H1 (cell line): ENCODE measurements around the gene PPP1R18. TPM values are rescaled to one million over a fixed set of nuclear protein-coding genes. Genes with fewer than 3 reads are reported as not detected.

Experiments used
- CTCF ChIA-PET: fragments of 300-600 bp; sonication (Branson Sonifier 250); formaldehyde crosslinking; loops from one replicate; lab custom pipeline; 2021; ENCODE audit not compliant: partially characterized antibody; lab: Charles Lee
- POLR2A ChIA-PET: fragments of 300-600 bp; sonication (Branson Sonifier 250); formaldehyde crosslinking; loops from one replicate; lab custom pipeline; 2021; ENCODE audit warnings: inconsistent platforms; ENCODE audit not compliant: partially characterized antibody; lab: Charles Lee
- DNase-seq, 2 experiments: peaks; one replicate each; pipeline versions ENCODE4 v3.0.0 to v3.0.0-alpha.2; 2010 to 2022; ENCODE audit warnings: low spot score in 2 of 2, low read depth in 1 of 2, mixed read lengths in 1 of 2
- FAIRE-seq: peaks from 2 replicates; lab custom pipeline; 2011; peaks lifted over from hg19 to GRCh38; lab: Jason Lieb, UNC
- H2AFZ ChIP-seq: 2 replicates; pipeline ENCODE4 v1.8.1; 2012; ENCODE audit warnings: low read length, inconsistent platforms
- H2AK5ac ChIP-seq: 2 replicates; pipeline ENCODE4 v1.6.1; 2013; ENCODE audit warnings: low read depth, low read length
- H2BK120ac ChIP-seq: replicated peaks from 2 replicates; pipeline ENCODE3; 2013; ENCODE audit warnings: low read depth, low read length, inconsistent platforms
- H2BK12ac ChIP-seq: 2 replicates; pipeline ENCODE4 v1.6.1; 2013; ENCODE audit warnings: low read depth, low read length
- H2BK15ac ChIP-seq: 2 replicates; pipeline ENCODE4 v1.6.1; 2013; ENCODE audit warnings: low read length
- H2BK20ac ChIP-seq: 2 replicates; pipeline ENCODE4 v1.6.1; 2013; ENCODE audit warnings: low read length
- H2BK5ac ChIP-seq: 2 replicates; pipeline ENCODE4 v1.6.1; 2013; ENCODE audit warnings: low read depth, low read length
- H3K14ac ChIP-seq: 2 replicates; pipeline ENCODE4 v1.6.1; 2013; ENCODE audit warnings: inconsistent platforms; ENCODE audit not compliant: insufficient read length
- H3K18ac ChIP-seq: 2 replicates; pipeline ENCODE4 v1.6.1; 2013; ENCODE audit warnings: low read length; ENCODE audit errors: extremely low read depth
- H3K23ac ChIP-seq: 2 replicates; pipeline ENCODE4 v1.6.1; 2013; ENCODE audit warnings: inconsistent platforms; ENCODE audit not compliant: insufficient read length
- H3K23me2 ChIP-seq: 2 replicates; pipeline ENCODE4 v1.6.1; 2013; ENCODE audit warnings: low read depth, low read length
- H3K27ac ChIP-seq: 2 replicates; pipeline ENCODE4 v1.6.1; 2011; ENCODE audit warnings: low read depth, low read length, inconsistent platforms
- H3K27me3 ChIP-seq, 4 experiments: replicated peaks in 1 of 4; 1 replicate in 1 of 4; 2 replicates in 3 of 4; pipeline versions ENCODE4 v1.6.1 to v1.8.1; 2011 to 2013; ENCODE audit warnings: low read length in 3 of 4, mild to moderate bottlenecking in 3 of 4, inconsistent platforms in 2 of 4, mixed read lengths in 2 of 4, moderate library complexity in 1 of 4; ENCODE audit not compliant: control insufficient read depth in 3 of 4, insufficient read depth in 3 of 4; ENCODE audit errors: extremely low read depth in 1 of 4
- H3K36me3 ChIP-seq, 4 experiments: 2 replicates each; pipeline versions ENCODE4 v1.6.1 to v1.8.1; 2011 to 2013; ENCODE audit warnings: mild to moderate bottlenecking in 4 of 4, low read length in 3 of 4, moderate library complexity in 2 of 4, control low read depth in 1 of 4, inconsistent platforms in 1 of 4; ENCODE audit not compliant: insufficient read depth in 4 of 4, control insufficient read depth in 2 of 4
- H3K4ac ChIP-seq: replicated peaks from 2 replicates; pipeline ENCODE3; 2013; ENCODE audit warnings: low read length, low read depth, mixed read lengths, inconsistent platforms; ENCODE audit not compliant: insufficient read length
- H3K4me1 ChIP-seq, 4 experiments: replicated peaks in 1 of 4; 1 replicate in 1 of 4; 2 replicates in 3 of 4; pipeline versions ENCODE4 v1.6.1 to v1.8.1; 2011 to 2013; ENCODE audit warnings: low read length in 3 of 4, inconsistent platforms in 2 of 4, mixed read lengths in 1 of 4; ENCODE audit not compliant: insufficient read depth in 4 of 4, control insufficient read depth in 3 of 4
- H3K4me2 ChIP-seq, 2 experiments: 2 replicates each; pipeline versions ENCODE4 v1.6.1 to v1.8.1; 2011 to 2013; ENCODE audit warnings: low read depth in 2 of 2, low read length in 2 of 2, control low read depth in 1 of 2, inconsistent platforms in 1 of 2, mild to moderate bottlenecking in 1 of 2; ENCODE audit not compliant: insufficient read depth in 1 of 2
- H3K4me3 ChIP-seq, 4 experiments: fragments of 200-600, 300-600 bp in 1 of 4; sonication (generic), shearing (Covaris generic), sonication (Bioruptor Twin) in 1 of 4; 2 replicates each; pipeline versions ENCODE4 v1.5.1 to v1.8.1; 2011 to 2016; ENCODE audit warnings: low read length in 4 of 4, low read depth in 3 of 4, control low read depth in 2 of 4, inconsistent platforms in 2 of 4, mild to moderate bottlenecking in 2 of 4, mixed read lengths in 1 of 4, moderate library complexity in 1 of 4; ENCODE audit not compliant: insufficient read depth in 2 of 4; ENCODE audit errors: extremely low read depth in 1 of 4
- H3K56ac ChIP-seq: replicated peaks from 2 replicates; pipeline ENCODE3; 2013; ENCODE audit warnings: low read depth, mild to moderate bottlenecking, mixed read lengths, low read length, inconsistent platforms; ENCODE audit not compliant: insufficient read length
- H3K79me1 ChIP-seq: 2 replicates; pipeline ENCODE4 v1.6.1; 2013; ENCODE audit warnings: low read depth, low read length, control low read depth
- H3K79me2 ChIP-seq, 2 experiments: 2 replicates each; pipeline versions ENCODE4 v1.6.1 to v1.8.1; 2012 to 2013; ENCODE audit warnings: low read length in 2 of 2, mild to moderate bottlenecking in 2 of 2, inconsistent platforms in 1 of 2; ENCODE audit not compliant: insufficient read depth in 2 of 2, control insufficient read depth in 1 of 2
- H3K9ac ChIP-seq, 4 experiments: replicated peaks in 1 of 4; 1 replicate in 1 of 4; 2 replicates in 3 of 4; pipeline versions ENCODE4 v1.6.1 to v1.8.1; 2011 to 2013; ENCODE audit warnings: low read depth in 3 of 4, low read length in 3 of 4, control low read depth in 2 of 4, mild to moderate bottlenecking in 2 of 4, moderate library complexity in 2 of 4, inconsistent platforms in 1 of 4; ENCODE audit errors: extremely low read depth in 1 of 4
- H3K9me3 ChIP-seq, 2 experiments: 2 replicates each; pipeline versions ENCODE4 v1.6.1 to v1.8.1; 2012 to 2013; ENCODE audit warnings: mild to moderate bottlenecking in 2 of 2, moderate library complexity in 2 of 2, control low read depth in 1 of 2, inconsistent platforms in 1 of 2, low read depth in 1 of 2, low read length in 1 of 2, mixed read lengths in 1 of 2; ENCODE audit not compliant: insufficient read depth in 2 of 2
- H4K20me1 ChIP-seq, 2 experiments: replicated peaks in 1 of 2; 2 replicates each; pipeline versions ENCODE3 to v1.8.1; 2011 to 2013; ENCODE audit warnings: inconsistent platforms in 2 of 2, low read length in 2 of 2, mild to moderate bottlenecking in 1 of 2; ENCODE audit not compliant: insufficient read depth in 2 of 2, control insufficient read depth in 1 of 2
- H4K5ac ChIP-seq: 2 replicates; pipeline ENCODE4 v1.6.1; 2013; ENCODE audit warnings: low read length, low read depth, mixed read lengths, inconsistent platforms; ENCODE audit not compliant: insufficient read length
- H4K8ac ChIP-seq: 2 replicates; pipeline ENCODE4 v1.8.0; 2013; ENCODE audit warnings: mild to moderate bottlenecking, moderate library complexity, low read length, inconsistent platforms; ENCODE audit not compliant: insufficient read depth; ENCODE audit errors: extremely low read depth
- H4K91ac ChIP-seq: replicated peaks from 2 replicates; pipeline ENCODE3; 2013; ENCODE audit warnings: low read length, mixed read lengths, inconsistent platforms; ENCODE audit not compliant: insufficient read length
- ATF2 ChIP-seq: IDR thresholded peaks from 2 replicates; pipeline ENCODE4 v1.6.1; 2012; ENCODE audit warnings: low read length, inconsistent platforms
- BRCA1 ChIP-seq: IDR thresholded peaks from 2 replicates; pipeline ENCODE4 v1.6.1; 2012; ENCODE audit warnings: low read depth, low read length, improper control_type of control experiment
- CEBPB ChIP-seq: IDR thresholded peaks from 2 replicates; pipeline ENCODE4 v1.6.1; 2012; ENCODE audit warnings: low read depth, low read length
- CHD2 ChIP-seq: IDR thresholded peaks from 2 replicates; pipeline ENCODE4 v1.6.1; 2012; ENCODE audit warnings: low read length, improper control_type of control experiment
- CTBP2 ChIP-seq: IDR thresholded peaks from 2 replicates; pipeline ENCODE4 v1.7.0; 2011; ENCODE audit warnings: borderline replicate concordance, mild to moderate bottlenecking, moderate library complexity, mixed read lengths, low read length; ENCODE audit not compliant: insufficient read depth, insufficient read length
- EGR1 ChIP-seq: IDR thresholded peaks from 2 replicates; pipeline ENCODE4 v1.6.1; 2011; ENCODE audit warnings: low read depth, low read length, borderline replicate concordance
- MAFK ChIP-seq: IDR thresholded peaks from 2 replicates; pipeline ENCODE4 v1.6.1; 2012; ENCODE audit warnings: low read depth, mild to moderate bottlenecking, improper control_type of control experiment, low read length
- POLR2A ChIP-seq, 2 experiments: IDR thresholded peaks; 1 replicate in 1 of 2; 2 replicates in 1 of 2; pipeline ENCODE4 v1.6.1; 2011; ENCODE audit warnings: low read depth in 2 of 2, low read length in 2 of 2, mild to moderate bottlenecking in 2 of 2; ENCODE audit errors: control extremely low read depth in 1 of 2
- POLR2AphosphoS5 ChIP-seq: IDR thresholded peaks from 2 replicates; pipeline ENCODE4 v1.6.1; 2011; ENCODE audit warnings: low read depth, low read length
- RXRA ChIP-seq: IDR thresholded peaks from 2 replicates; pipeline ENCODE4 v1.6.1; 2011; ENCODE audit warnings: low read depth, mild to moderate bottlenecking, low read length, moderate library complexity; ENCODE audit not compliant: insufficient read depth
- SIX5 ChIP-seq: IDR thresholded peaks from 2 replicates; pipeline ENCODE4 v1.6.1; 2011; ENCODE audit warnings: mild to moderate bottlenecking, low read depth, low read length
- TBP ChIP-seq: IDR thresholded peaks from 2 replicates; pipeline ENCODE4 v1.6.1; 2011; ENCODE audit warnings: low read depth, low read length, improper control_type of control experiment
- WGBS, 2 experiments: shearing (Covaris generic) in 1 of 2; methylation state at CpG; one replicate each; pipeline versions ENCODE4 v1.1.6 to v1.1.7; 2013 to 2015; ENCODE audit warnings: low lambda C conversion rate in 2 of 2, mixed read lengths in 2 of 2, inconsistent platforms in 1 of 2, low coverage in 1 of 2, missing lambda C conversion rate in 1 of 2; ENCODE audit not compliant: insufficient replicate concordance in 2 of 2, insufficient coverage in 1 of 2, insufficient read length in 1 of 2; ENCODE audit errors: extremely low coverage in 1 of 2, missing lambda C conversion rate in 1 of 2; 5-methylcytosine and 5-hydroxymethylcytosine counted together
- polyA plus RNA-seq, 7 experiments: library from polyadenylated mRNA; depleted of rRNA in 3 of 7; stranded (reverse) in 5 of 7; unstranded in 2 of 7; fragments of >200 nt in 5 of 7; fragments of 200-250 nt in 2 of 7; gene quantifications; 1 replicate in 5 of 7; 2 replicates in 1 of 7; 4 replicates in 1 of 7; pipeline versions ENCODE4 v1.2.1 to v1.2.3, GENCODE V29; 2011 to 2013; ENCODE audit warnings: missing spikeins in 2 of 7, mixed read lengths in 2 of 7
- total RNA-seq: library from RNA; stranded (reverse); fragmentation: NEBNext Ultra II Directional; extraction: Animal tissue kit (Norgen Biotek cat#: 25700); gene quantifications from 2 replicates; pipeline ENCODE4 v1.2.1, GENCODE V29; 2021

Gene PPP1R18
- total and polyA plus RNA-seq, 2 of the 8 experiments (the other 6 are each of a cell fraction or from before 2014, with no cell fraction given): 25.1 to 29.1 TPM

GRCh38 chr6:30644769-30645168, 41.7 kb downstream of the PPP1R18 start:
- H3K18ac ChIP-seq: no peak overlapping the region
- no peaks in the 10 kb centered on the region for H3K27me3 ChIP-seq
- no peak overlapping the region for H3K56ac ChIP-seq
- no peak overlapping the region for H2BK5ac ChIP-seq
- H3K14ac ChIP-seq: no peak overlapping the region
- TF ChIP-seq POLR2A (IDR thresholded peaks at IDR 0.05; ENCODE audit: control extremely low read depth in 1 of 2, low read depth in 2 of 2, low read length in 2 of 2) (no peak), BRCA1 (no peak), MAFK (no peak), CHD2 (no peak), RXRA (no peak), CTBP2 (no peak), CEBPB (no peak), EGR1 (no peak), ATF2 (no peak), TBP (no peak), POLR2AphosphoS5 (no peak), SIX5 (no peak)
- no peak overlapping the region for H2BK15ac ChIP-seq
- no peak overlapping the region for H3K4ac ChIP-seq
- ChIA-PET POLR2A (interaction anchor here (1.1 to 3.1 kb wide), 9 partner anchors 12 to 99 kb away, joined by 3 to 17 read pairs (median 9); partner anchors contain the start of genes MRPS18B and PPP1R10), CTCF (interaction anchor here (0.9 to 1.5 kb wide), 4 partner anchors 19 to 163 kb away, joined by 3 to 5 read pairs (median 4); partner anchors contain the start of gene DHX16)
- no peak overlapping the region for H2AK5ac ChIP-seq
- no peak overlapping the region for H4K8ac ChIP-seq
- peaks cover 0 to 6% (median 4%) of the 10 kb centered on the region in 4 experiments; a peak in 5 of 7 replicates for H3K4me1 ChIP-seq
- no peak overlapping the region for H2BK12ac ChIP-seq
- FAIRE-seq: no peak
- peaks cover 3 to 20% of the 10 kb centered on the region in 2 experiments; a peak in 3 of 4 replicates for H3K79me2 ChIP-seq
- DNase-seq: no peak
- H4K91ac ChIP-seq: no peak overlapping the region
- no peak overlapping the region for H3K9ac ChIP-seq
- no peak overlapping the region for H4K5ac ChIP-seq
- WGBS, 2 experiments: 90% methylated on average over 5 of the region's 5 CpGs; no CpG with 5 or more reads in 1 of the 2 experiments
- H2AFZ ChIP-seq: no peak overlapping the region
- H3K9me3 ChIP-seq: no peaks in the 10 kb centered on the region
- no peak overlapping the region for H3K4me3 ChIP-seq
- H3K23me2 ChIP-seq: peaks cover 5% of the 10 kb centered on the region; the same call in 1 of the 2 replicates
- peaks cover 8 to 19% (median 13%) of the 10 kb centered on the region in 4 experiments for H3K36me3 ChIP-seq
- H2BK120ac ChIP-seq: no peak overlapping the region
- H3K23ac ChIP-seq: no peak overlapping the region
- peaks cover 0 to 2% of the 10 kb centered on the region in 2 experiments for H4K20me1 ChIP-seq
- H2BK20ac ChIP-seq: no peak overlapping the region
- H3K79me1 ChIP-seq: peaks cover 7% of the 10 kb centered on the region
- H3K4me2 ChIP-seq: no peak overlapping the region
- no peak overlapping the region for H3K27ac ChIP-seq
